ENCODE measurements around the gene RPLP1.
"Not testable (repeated sequence)": the region's sequence is repeated elsewhere in the genome, so short reads cannot be mapped to it uniquely, and the experiment has no call there.

RPLP1 gene

GRCh38 chr15:69439623-69440022, 13.0 kb upstream of the RPLP1 start:
- H3K27me3 ChIP-seq (ENCODE audit: control insufficient read depth, insufficient read depth, low read length): no peaks in the 10 kb centered on the region
- no peak overlapping the region for H3K4me3 ChIP-seq (ENCODE audit: low read depth, low read length)
- H3K27ac ChIP-seq (ENCODE audit: low read depth, low read length): no peak overlapping the region
- peaks cover 100% of the 10 kb centered on the region for H3K36me3 ChIP-seq (ENCODE audit: control insufficient read depth, insufficient read depth, low read length)
- no peak overlapping the region for H3K9ac ChIP-seq (ENCODE audit: low read depth, low read length)
- no peaks in the 10 kb centered on the region for H3K4me1 ChIP-seq (ENCODE audit: control insufficient read depth, insufficient read depth, low read length)
- no peaks in the 10 kb centered on the region for H3K9me3 ChIP-seq (ENCODE audit: control insufficient read depth, insufficient read depth, low read length)

GRCh38 chr15:69443032-69443611, 9.5 kb upstream of the RPLP1 start:
- H3K27ac ChIP-seq (ENCODE audit: low read depth, low read length): no peak overlapping the region
- no peaks in the 10 kb centered on the region for H3K4me1 ChIP-seq (ENCODE audit: control insufficient read depth, insufficient read depth, low read length)
- H3K27me3 ChIP-seq (ENCODE audit: control insufficient read depth, insufficient read depth, low read length): no peaks in the 10 kb centered on the region
- no peak overlapping the region for H3K9ac ChIP-seq (ENCODE audit: low read depth, low read length)
- H3K36me3 ChIP-seq (ENCODE audit: control insufficient read depth, insufficient read depth, low read length): peaks cover 100% of the 10 kb centered on the region
- no peak overlapping the region for H3K4me3 ChIP-seq (ENCODE audit: low read depth, low read length)
- no peaks in the 10 kb centered on the region for H3K9me3 ChIP-seq (ENCODE audit: control insufficient read depth, insufficient read depth, low read length)

- Histone ChIP-seq H3K4me3 (ENCODE audit: low read depth, low read length) (no peak overlapping the region), H3K9ac (ENCODE audit: low read depth, low read length) (no peak overlapping the region), H3K27me3 (ENCODE audit: control insufficient read depth, insufficient read depth, low read length) (no peaks in the 10 kb centered on the region), H3K27ac (ENCODE audit: low read depth, low read length) (no peak overlapping the region), H3K4me1 (ENCODE audit: control insufficient read depth, insufficient read depth, low read length) (no peaks in the 10 kb centered on the region), H3K36me3 (ENCODE audit: control insufficient read depth, insufficient read depth, low read length) (peaks cover 94% of the 10 kb centered on the region), H3K9me3 (ENCODE audit: control insufficient read depth, insufficient read depth, low read length) (no peaks in the 10 kb centered on the region)
Observed at GRCh38 chr15:69444686-69445085, 7.9 kb upstream of the RPLP1 start.

- H3K27me3 ChIP-seq (ENCODE audit: control insufficient read depth, insufficient read depth, low read length): no peaks in the 10 kb centered on the region
- H3K4me1 ChIP-seq (ENCODE audit: control insufficient read depth, insufficient read depth, low read length): peaks cover 3% of the 10 kb centered on the region; the same call in 1 of the 2 replicates
- H3K27ac ChIP-seq (ENCODE audit: low read depth, low read length): no peak overlapping the region
- peaks cover 71% of the 10 kb centered on the region for H3K36me3 ChIP-seq (ENCODE audit: control insufficient read depth, insufficient read depth, low read length)
- H3K9me3 ChIP-seq (ENCODE audit: control insufficient read depth, insufficient read depth, low read length): no peaks in the 10 kb centered on the region
- no peak overlapping the region for H3K4me3 ChIP-seq (ENCODE audit: low read depth, low read length)
- no peak overlapping the region for H3K9ac ChIP-seq (ENCODE audit: low read depth, low read length)
Observed at GRCh38 chr15:69446953-69447352, 5.7 kb upstream of the RPLP1 start.

- H3K9me3 ChIP-seq (ENCODE audit: control insufficient read depth, insufficient read depth, low read length): not testable (repeated sequence)
- Histone ChIP-seq H3K36me3 (ENCODE audit: control insufficient read depth, insufficient read depth, low read length) (peaks cover 57% of the 10 kb centered on the region), H3K4me1 (ENCODE audit: control insufficient read depth, insufficient read depth, low read length) (peaks cover 13% of the 10 kb centered on the region)
Observed at GRCh38 chr15:69450221-69450620, 2.4 kb upstream of the RPLP1 start.

GRCh38 chr15:69450968-69451695, 1.5 kb upstream of the RPLP1 start:
- Histone ChIP-seq H3K27ac (ENCODE audit: low read depth, low read length) (no peak overlapping the region), H3K4me3 (ENCODE audit: low read depth, low read length) (no peak overlapping the region; the same call in 1 of the 2 replicates), H3K4me1 (ENCODE audit: control insufficient read depth, insufficient read depth, low read length) (peaks cover 13% of the 10 kb centered on the region), H3K27me3 (ENCODE audit: control insufficient read depth, insufficient read depth, low read length) (no peaks in the 10 kb centered on the region), H3K9me3 (ENCODE audit: control insufficient read depth, insufficient read depth, low read length) (no peaks in the 10 kb centered on the region), H3K9ac (ENCODE audit: low read depth, low read length) (no peak overlapping the region), H3K36me3 (ENCODE audit: control insufficient read depth, insufficient read depth, low read length) (peaks cover 57% of the 10 kb centered on the region)

More at GRCh38 chr15:69450221-69450620, 2.4 kb upstream of the RPLP1 start:
- H3K9ac ChIP-seq (ENCODE audit: low read depth, low read length); H3K27me3 ChIP-seq (ENCODE audit: control insufficient read depth, insufficient read depth, low read length); H3K27ac ChIP-seq (ENCODE audit: low read depth, low read length); H3K4me3 ChIP-seq (ENCODE audit: low read depth, low read length): not testable (repeated sequence)

- peaks cover 13% of the 10 kb centered on the region for H3K4me1 ChIP-seq (ENCODE audit: control insufficient read depth, insufficient read depth, low read length)
- H3K9ac ChIP-seq (ENCODE audit: low read depth, low read length): peak overlapping the region; percentile 88
- peaks cover 56% of the 10 kb centered on the region for H3K36me3 ChIP-seq (ENCODE audit: control insufficient read depth, insufficient read depth, low read length)
- no peaks in the 10 kb centered on the region for H3K27me3 ChIP-seq (ENCODE audit: control insufficient read depth, insufficient read depth, low read length)
- peak overlapping the region; percentile 95 for H3K27ac ChIP-seq (ENCODE audit: low read depth, low read length)
- H3K4me3 ChIP-seq (ENCODE audit: low read depth, low read length): peak overlapping the region; percentile 96
- H3K9me3 ChIP-seq (ENCODE audit: control insufficient read depth, insufficient read depth, low read length): no peaks in the 10 kb centered on the region
Observed at GRCh38 chr15:69451951-69452691, 497 bp upstream of the RPLP1 start.

GRCh38 chr15:69454953-69455352, 2.3 kb downstream of the RPLP1 start:
- H3K9me3 ChIP-seq (ENCODE audit: control insufficient read depth, insufficient read depth, low read length): no peaks in the 10 kb centered on the region
- H3K27ac ChIP-seq (ENCODE audit: low read depth, low read length): peak overlapping the region; percentile 31
- peak overlapping the region; percentile 60 for H3K9ac ChIP-seq (ENCODE audit: low read depth, low read length)
- H3K27me3 ChIP-seq (ENCODE audit: control insufficient read depth, insufficient read depth, low read length): no peaks in the 10 kb centered on the region
- peaks cover 43% of the 10 kb centered on the region for H3K36me3 ChIP-seq (ENCODE audit: control insufficient read depth, insufficient read depth, low read length)
- H3K4me3 ChIP-seq (ENCODE audit: low read depth, low read length): peak overlapping the region; percentile 96
- H3K4me1 ChIP-seq (ENCODE audit: control insufficient read depth, insufficient read depth, low read length): peaks cover 13% of the 10 kb centered on the region

- H3K27ac ChIP-seq (ENCODE audit: low read depth, low read length): peak overlapping the region; percentile 40
- H3K36me3 ChIP-seq (ENCODE audit: control insufficient read depth, insufficient read depth, low read length): peaks cover 43% of the 10 kb centered on the region
- H3K27me3 ChIP-seq (ENCODE audit: control insufficient read depth, insufficient read depth, low read length): no peaks in the 10 kb centered on the region
- no peaks in the 10 kb centered on the region for H3K9me3 ChIP-seq (ENCODE audit: control insufficient read depth, insufficient read depth, low read length)
- no peak overlapping the region for H3K4me3 ChIP-seq (ENCODE audit: low read depth, low read length)
- peaks cover 13% of the 10 kb centered on the region for H3K4me1 ChIP-seq (ENCODE audit: control insufficient read depth, insufficient read depth, low read length)
- H3K9ac ChIP-seq (ENCODE audit: low read depth, low read length): no peak overlapping the region
Observed at GRCh38 chr15:69456208-69457166, 3.9 kb downstream of the RPLP1 start.

All from HUES48 (cell line).